ENCODE results near the gene KCNB1. TPM values are rescaled to one million over a fixed set of nuclear protein-coding genes. Genes with fewer than 3 reads are reported as not detected.

KCNB1 gene
- total and polyA plus RNA-seq, 4 donors, result under 0.01 to 3.4 (median 1.4) TPM

DNA sequence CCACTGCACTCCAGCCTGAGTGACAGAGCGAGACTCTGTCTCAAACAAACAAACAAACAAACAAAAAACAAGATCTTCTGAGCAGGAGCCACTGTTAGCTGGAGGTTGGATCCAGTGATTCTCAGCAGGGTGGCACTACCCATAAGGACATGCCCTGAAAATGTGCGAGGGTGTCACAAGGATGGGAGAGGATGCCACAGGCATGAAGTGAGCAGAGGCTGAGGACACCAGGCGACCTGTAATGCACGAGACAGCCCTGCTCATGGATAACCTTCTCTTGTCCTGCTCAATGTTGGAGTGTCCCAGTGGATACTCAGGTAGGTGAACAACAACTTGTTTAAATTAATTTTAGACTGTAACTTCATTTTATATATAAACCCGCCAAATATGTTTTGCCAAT lies 76.8 kb downstream of the KCNB1 start:
- DNase-seq (ENCODE audit: low spot score), result no peak
- no peaks in the 10 kb centered on the region for H3K4me1 ChIP-seq (ENCODE audit: control insufficient read depth in 4 of 4, insufficient read depth in 4 of 4, low read length in 3 of 4)
- no peak overlapping the region for H3K4me3 ChIP-seq (ENCODE audit: low read depth in 1 of 3, low read length in 3 of 3)
- WGBS, result 84% methylated on average over 5 of the region's 5 CpGs
- no peak overlapping the region for H3K9ac ChIP-seq (ENCODE audit: low read depth in 1 of 2, low read length in 2 of 2)
- H3K27me3 ChIP-seq (ENCODE audit: control insufficient read depth in 4 of 4, insufficient read depth in 4 of 4, low read length in 3 of 4), result no peaks in the 10 kb centered on the region
- no peak for TF ChIP-seq NR2F2 (IDR thresholded peaks at IDR 0.05)
- TF ChIP-seq HNF4A (conservative IDR thresholded peaks at IDR 0.05), result no peak
- no peak for TF ChIP-seq FOXA1 (IDR thresholded peaks at IDR 0.05)
- TF ChIP-seq FOXA2 (IDR thresholded peaks at IDR 0.05), result no peak
- TF ChIP-seq, protein P1, sequence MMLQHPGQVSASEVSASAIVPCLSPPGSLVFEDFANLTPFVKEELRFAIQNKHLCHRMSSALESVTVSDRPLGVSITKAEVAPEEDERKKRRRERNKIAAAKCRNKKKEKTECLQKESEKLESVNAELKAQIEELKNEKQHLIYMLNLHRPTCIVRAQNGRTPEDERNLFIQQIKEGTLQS (IDR thresholded peaks at IDR 0.05), result no peak
- TF ChIP-seq GABPA (IDR thresholded peaks at IDR 0.05 in 1 of 2, conservative IDR thresholded peaks at IDR 0.05 in 1 of 2), result no peak
- no peak for TF ChIP-seq JUND (IDR thresholded peaks at IDR 0.05)
- TF ChIP-seq RXRA (IDR thresholded peaks at IDR 0.05), result no peak
- TF ChIP-seq RAD21 (IDR thresholded peaks at IDR 0.05), result no peak
- TF ChIP-seq SP1 (IDR thresholded peaks at IDR 0.05), result no peak
- TF ChIP-seq TAF1 (conservative IDR thresholded peaks at IDR 0.05), result no peak
- TF ChIP-seq, protein P2, sequence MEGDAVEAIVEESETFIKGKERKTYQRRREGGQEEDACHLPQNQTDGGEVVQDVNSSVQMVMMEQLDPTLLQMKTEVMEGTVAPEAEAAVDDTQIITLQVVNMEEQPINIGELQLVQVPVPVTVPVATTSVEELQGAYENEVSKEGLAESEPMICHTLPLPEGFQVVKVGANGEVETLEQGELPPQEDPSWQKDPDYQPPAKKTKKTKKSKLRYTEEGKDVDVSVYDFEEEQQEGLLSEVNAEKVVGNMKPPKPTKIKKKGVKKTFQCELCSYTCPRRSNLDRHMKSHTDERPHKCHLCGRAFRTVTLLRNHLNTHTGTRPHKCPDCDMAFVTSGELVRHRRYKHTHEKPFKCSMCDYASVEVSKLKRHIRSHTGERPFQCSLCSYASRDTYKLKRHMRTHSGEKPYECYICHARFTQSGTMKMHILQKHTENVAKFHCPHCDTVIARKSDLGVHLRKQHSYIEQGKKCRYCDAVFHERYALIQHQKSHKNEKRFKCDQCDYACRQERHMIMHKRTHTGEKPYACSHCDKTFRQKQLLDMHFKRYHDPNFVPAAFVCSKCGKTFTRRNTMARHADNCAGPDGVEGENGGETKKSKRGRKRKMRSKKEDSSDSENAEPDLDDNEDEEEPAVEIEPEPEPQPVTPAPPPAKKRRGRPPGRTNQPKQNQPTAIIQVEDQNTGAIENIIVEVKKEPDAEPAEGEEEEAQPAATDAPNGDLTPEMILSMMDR (IDR thresholded peaks at IDR 0.05; ENCODE audit: low read depth, low read length, missing input control), result no peak
- TF ChIP-seq, protein P3, sequence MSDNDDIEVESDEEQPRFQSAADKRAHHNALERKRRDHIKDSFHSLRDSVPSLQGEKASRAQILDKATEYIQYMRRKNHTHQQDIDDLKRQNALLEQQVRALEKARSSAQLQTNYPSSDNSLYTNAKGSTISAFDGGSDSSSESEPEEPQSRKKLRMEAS (IDR thresholded peaks at IDR 0.05), result no peak
- TF ChIP-seq, protein P4, sequence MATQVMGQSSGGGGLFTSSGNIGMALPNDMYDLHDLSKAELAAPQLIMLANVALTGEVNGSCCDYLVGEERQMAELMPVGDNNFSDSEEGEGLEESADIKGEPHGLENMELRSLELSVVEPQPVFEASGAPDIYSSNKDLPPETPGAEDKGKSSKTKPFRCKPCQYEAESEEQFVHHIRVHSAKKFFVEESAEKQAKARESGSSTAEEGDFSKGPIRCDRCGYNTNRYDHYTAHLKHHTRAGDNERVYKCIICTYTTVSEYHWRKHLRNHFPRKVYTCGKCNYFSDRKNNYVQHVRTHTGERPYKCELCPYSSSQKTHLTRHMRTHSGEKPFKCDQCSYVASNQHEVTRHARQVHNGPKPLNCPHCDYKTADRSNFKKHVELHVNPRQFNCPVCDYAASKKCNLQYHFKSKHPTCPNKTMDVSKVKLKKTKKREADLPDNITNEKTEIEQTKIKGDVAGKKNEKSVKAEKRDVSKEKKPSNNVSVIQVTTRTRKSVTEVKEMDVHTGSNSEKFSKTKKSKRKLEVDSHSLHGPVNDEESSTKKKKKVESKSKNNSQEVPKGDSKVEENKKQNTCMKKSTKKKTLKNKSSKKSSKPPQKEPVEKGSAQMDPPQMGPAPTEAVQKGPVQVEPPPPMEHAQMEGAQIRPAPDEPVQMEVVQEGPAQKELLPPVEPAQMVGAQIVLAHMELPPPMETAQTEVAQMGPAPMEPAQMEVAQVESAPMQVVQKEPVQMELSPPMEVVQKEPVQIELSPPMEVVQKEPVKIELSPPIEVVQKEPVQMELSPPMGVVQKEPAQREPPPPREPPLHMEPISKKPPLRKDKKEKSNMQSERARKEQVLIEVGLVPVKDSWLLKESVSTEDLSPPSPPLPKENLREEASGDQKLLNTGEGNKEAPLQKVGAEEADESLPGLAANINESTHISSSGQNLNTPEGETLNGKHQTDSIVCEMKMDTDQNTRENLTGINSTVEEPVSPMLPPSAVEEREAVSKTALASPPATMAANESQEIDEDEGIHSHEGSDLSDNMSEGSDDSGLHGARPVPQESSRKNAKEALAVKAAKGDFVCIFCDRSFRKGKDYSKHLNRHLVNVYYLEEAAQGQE (IDR thresholded peaks at IDR 0.05), result no peak
- TF ChIP-seq YY1 (IDR thresholded peaks at IDR 0.05), result no peak
- TF ChIP-seq EGR1 (IDR thresholded peaks at IDR 0.05; ENCODE audit: low read depth in 2 of 2), result no peak
- H3K9me3 ChIP-seq (ENCODE audit: control insufficient read depth in 4 of 4, low read length in 3 of 4), result no peaks in the 10 kb centered on the region
- no peak overlapping the region for H3K27ac ChIP-seq (ENCODE audit: low read depth in 1 of 2, low read length in 2 of 2)
- H3K36me3 ChIP-seq (ENCODE audit: control insufficient read depth in 4 of 4, insufficient read depth in 3 of 4, low read depth in 1 of 4, low read length in 3 of 4), result no peaks in the 10 kb centered on the region

DNA sequence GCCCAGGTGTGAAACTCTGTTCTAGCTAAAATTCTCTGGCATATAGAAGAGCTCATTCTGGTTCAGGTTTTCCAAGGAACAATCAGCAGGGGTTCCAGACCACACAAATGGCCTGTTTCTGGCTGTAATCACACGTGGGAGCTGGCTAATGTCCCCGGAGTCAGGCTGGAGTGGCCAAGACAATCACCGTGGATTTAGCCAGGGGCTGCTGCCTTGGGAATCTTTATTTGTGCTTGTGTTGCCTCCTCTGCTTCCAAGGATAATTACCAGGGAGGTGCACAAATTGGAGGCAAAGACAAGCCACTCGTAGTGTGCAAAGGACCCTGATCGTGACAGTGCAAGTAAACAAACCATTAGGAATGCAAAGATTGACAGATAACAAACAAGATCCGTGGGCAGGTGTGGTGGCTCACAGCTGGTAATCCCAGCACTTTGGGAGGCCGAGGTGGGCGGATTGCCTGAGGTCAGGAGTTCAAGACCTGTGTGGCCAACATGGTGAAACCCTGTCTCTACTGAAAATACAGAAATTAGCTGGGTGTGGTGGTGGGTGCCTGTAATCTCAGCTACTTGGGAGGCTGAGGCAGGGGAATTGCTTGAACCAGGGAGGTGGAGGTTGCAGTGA lies 77.3 kb downstream of the KCNB1 start:
- no peak for DNase-seq (ENCODE audit: low spot score)
- Histone ChIP-seq H3K36me3 (ENCODE audit: control insufficient read depth in 4 of 4, insufficient read depth in 3 of 4, low read depth in 1 of 4, low read length in 3 of 4) (no peaks in the 10 kb centered on the region), H3K27ac (ENCODE audit: low read depth in 1 of 2, low read length in 2 of 2) (no peak overlapping the region), H3K4me1 (ENCODE audit: control insufficient read depth in 4 of 4, insufficient read depth in 4 of 4, low read length in 3 of 4) (no peaks in the 10 kb centered on the region), H3K9me3 (ENCODE audit: control insufficient read depth in 4 of 4, low read length in 3 of 4) (no peaks in the 10 kb centered on the region), H3K4me3 (ENCODE audit: low read depth in 1 of 3, low read length in 3 of 3) (no peak overlapping the region), H3K9ac (ENCODE audit: low read depth in 1 of 2, low read length in 2 of 2) (no peak overlapping the region), H3K27me3 (ENCODE audit: control insufficient read depth in 4 of 4, insufficient read depth in 4 of 4, low read length in 3 of 4) (no peaks in the 10 kb centered on the region)
- WGBS, result 59% methylated on average over 8 of the region's 8 CpGs
- TF ChIP-seq, protein P2 (IDR thresholded peaks at IDR 0.05; ENCODE audit: low read depth, low read length, missing input control), result no peak
- TF ChIP-seq GABPA (IDR thresholded peaks at IDR 0.05 in 1 of 2, conservative IDR thresholded peaks at IDR 0.05 in 1 of 2), result no peak
- TF ChIP-seq HNF4G (IDR thresholded peaks at IDR 0.05), result no peak
- TF ChIP-seq, protein P4 (IDR thresholded peaks at IDR 0.05), result no peak
- TF ChIP-seq, protein P3 (IDR thresholded peaks at IDR 0.05), result no peak
- no peak for TF ChIP-seq FOXA1 (IDR thresholded peaks at IDR 0.05)
- TF ChIP-seq EGR1 (IDR thresholded peaks at IDR 0.05; ENCODE audit: low read depth in 2 of 2), result no peak
- TF ChIP-seq SP1 (IDR thresholded peaks at IDR 0.05), result no peak
- no peak for TF ChIP-seq NR2F2 (IDR thresholded peaks at IDR 0.05)
- no peak for TF ChIP-seq HNF4A (conservative IDR thresholded peaks at IDR 0.05)
- no peak for TF ChIP-seq YY1 (IDR thresholded peaks at IDR 0.05)
